Calu3 (cell line): ENCODE data around the gene TNPO3. TPM values are rescaled to one million over a fixed set of nuclear protein-coding genes. Genes with fewer than 3 reads are reported as not detected.

Source experiments
- BruUV-seq: library from RNA; stranded (reverse); fragments of 400-500 nt; replicated peaks from 2 replicates; lab custom pipeline; 2021; lab: Mats Ljungman, UMichigan
- CTCF ChIA-PET: fragments of 300-600 bp; sonication (Branson Sonifier 250); formaldehyde crosslinking; loops from one replicate; lab custom pipeline; 2022; ENCODE audit warnings: antibody characterized with exemption; lab: Charles Lee
- DNase-seq: peaks from one replicate; pipeline ENCODE4 v3.0.0; 2022
- H3K27ac Mint-ChIP-seq: one replicate; pipeline ENCODE4 v1.8.0; 2022; ENCODE audit warnings: mixed read lengths; ENCODE audit not compliant: unreplicated experiment
- H3K27me3 Mint-ChIP-seq: one replicate; pipeline ENCODE4 v1.8.0; 2022; ENCODE audit warnings: mixed read lengths; ENCODE audit not compliant: unreplicated experiment
- H3K36me3 Mint-ChIP-seq: one replicate; pipeline ENCODE4 v1.8.0; 2022; ENCODE audit warnings: mild to moderate bottlenecking, moderate library complexity, mixed read lengths; ENCODE audit not compliant: insufficient read depth, unreplicated experiment
- H3K4me1 Mint-ChIP-seq: one replicate; pipeline ENCODE4 v1.8.0; 2022; ENCODE audit warnings: mild to moderate bottlenecking, low read depth, mixed read lengths; ENCODE audit not compliant: unreplicated experiment
- H3K4me3 Mint-ChIP-seq: one replicate; pipeline ENCODE4 v1.8.0; 2022; ENCODE audit warnings: mild to moderate bottlenecking, low read depth, moderate library complexity, mixed read lengths; ENCODE audit not compliant: unreplicated experiment
- H3K9me3 Mint-ChIP-seq: one replicate; pipeline ENCODE4 v1.8.0; 2022; ENCODE audit warnings: low read depth, mixed read lengths; ENCODE audit not compliant: unreplicated experiment
- CTCF ChIP-seq: fragments of 200-600 bp; IDR thresholded peaks from one replicate; pipeline ENCODE4 v1.8.0; 2022; ENCODE audit warnings: antibody characterized with exemption; ENCODE audit not compliant: unreplicated experiment
- intact Hi-C: fragments of 100-400 bp; cut with micrococcal nuclease; formaldehyde crosslinking; loops from one replicate; pipeline ENCODE4 v1.10.0; 2022; ENCODE audit not compliant: unreplicated experiment
- total RNA-seq: library from RNA; stranded (reverse); gene quantifications from 2 replicates; pipeline ENCODE4 v1.2.3, GENCODE V29; 2022

The TNPO3 gene
- total RNA-seq, 1 experiment from 2014 or later, result 47.1 TPM

- CTCF ChIA-PET, result no interaction called here
- no peak for DNase-seq
- H3K9me3 Mint-ChIP-seq, result no peaks in the 10 kb centered on the region
- TSS peak; percentile 11 for BruUV-seq
- peaks cover 21% of the 10 kb centered on the region for H3K36me3 Mint-ChIP-seq
- peaks cover 13% of the 10 kb centered on the region for H3K4me1 Mint-ChIP-seq
- H3K27ac Mint-ChIP-seq, result no peak overlapping the region
- intact Hi-C loops, result no loop called here
- no peak overlapping the region for H3K4me3 Mint-ChIP-seq
- TF ChIP-seq CTCF, result no peak
- no peaks in the 10 kb centered on the region for H3K27me3 Mint-ChIP-seq
These were observed 112.9 kb downstream of the TNPO3 start for GRCh38 chr7:128941946-128942526.

GRCh38 chr7:128941323-128941890, 113.5 kb downstream of the TNPO3 start:
- H3K27me3 Mint-ChIP-seq, result no peaks in the 10 kb centered on the region

GRCh38 chr7:128940494-128941322, 114.2 kb downstream of the TNPO3 start:
- CTCF ChIA-PET, result no interaction called here
- H3K4me1 Mint-ChIP-seq, result peaks cover 17% of the 10 kb centered on the region
- H3K9me3 Mint-ChIP-seq, result no peaks in the 10 kb centered on the region
- H3K36me3 Mint-ChIP-seq, result peaks cover 18% of the 10 kb centered on the region
- H3K27me3 Mint-ChIP-seq, result no peaks in the 10 kb centered on the region
- no peak overlapping the region for H3K27ac Mint-ChIP-seq
- DNase-seq, result no peak
- no peak for TF ChIP-seq CTCF
- no peak overlapping the region for H3K4me3 Mint-ChIP-seq
- no TSS peak for BruUV-seq
- intact Hi-C loops, result no loop called here

More at GRCh38 chr7:128941323-128941890, 113.5 kb downstream of the TNPO3 start:
- Mint-ChIP-seq H3K27ac (no peak overlapping the region), H3K36me3 (peaks cover 23% of the 10 kb centered on the region), H3K9me3 (no peaks in the 10 kb centered on the region), H3K4me3 (no peak overlapping the region), H3K4me1 (peaks cover 17% of the 10 kb centered on the region)
- CTCF ChIA-PET, result no interaction called here
- no TSS peak for BruUV-seq
- no peak for DNase-seq
- no peak for TF ChIP-seq CTCF
- intact Hi-C loops, result no loop called here

- CTCF ChIA-PET, result interaction anchor here (0.6 kb wide), 1 partner anchor 18 kb away, joined by 3 read pairs; no protein-coding TSS in a partner anchor
These were observed 115.0 kb downstream of the TNPO3 start for GRCh38 chr7:128939861-128940410.

More at GRCh38 chr7:128939861-128940410, 115.0 kb downstream of the TNPO3 start:
- peaks cover 18% of the 10 kb centered on the region for H3K36me3 Mint-ChIP-seq
- no peaks in the 10 kb centered on the region for H3K27me3 Mint-ChIP-seq
- no peaks in the 10 kb centered on the region for H3K9me3 Mint-ChIP-seq
- intact Hi-C loops, result no loop called here
- H3K4me1 Mint-ChIP-seq, result peaks cover 17% of the 10 kb centered on the region
- no peak for TF ChIP-seq CTCF
- BruUV-seq, result no TSS peak
- H3K27ac Mint-ChIP-seq, result no peak overlapping the region
- DNase-seq, result no peak
- no peak overlapping the region for H3K4me3 Mint-ChIP-seq
